ENCODE data around the gene VWA8. TPM values are rescaled to one million over a fixed set of nuclear protein-coding genes. Genes with fewer than 3 reads are reported as not detected.

Gene VWA8
- total RNA-seq, 1 experiment from 2014 or later = 22.6 TPM

DNA sequence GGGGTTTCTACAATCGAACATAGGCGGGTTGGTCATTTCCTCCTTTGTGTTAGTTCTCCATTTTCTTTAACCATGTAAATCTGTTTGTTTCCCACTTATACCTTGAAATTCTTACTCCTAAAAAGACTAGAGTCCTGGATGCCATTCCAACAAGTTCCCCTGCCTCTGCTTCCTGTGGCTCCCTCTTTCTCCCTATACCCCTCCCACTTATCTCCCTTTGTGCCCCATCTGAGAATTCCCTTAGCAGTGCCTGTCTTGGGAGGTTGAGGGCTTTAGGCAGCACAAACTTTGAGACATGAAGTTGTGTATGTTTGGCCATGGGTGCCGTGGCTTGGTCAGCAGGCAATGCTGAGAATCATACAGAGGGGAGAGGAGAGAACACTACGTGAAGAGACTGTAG, 327.1 kb downstream of the VWA8 start:
- ATAC-seq = no peak
- H3K9me3 ChIP-seq (ENCODE audit: control insufficient read depth in 1 of 2, insufficient read depth in 1 of 2, low read depth in 1 of 2, low read length in 2 of 2) = no peaks in the 10 kb centered on the region
- H3K4me1 ChIP-seq (ENCODE audit: control insufficient read depth in 1 of 2, insufficient read depth in 2 of 2, low read length in 2 of 2) = peaks cover 6 to 8% of the 10 kb centered on the region in 2 experiments
- no TSS peak for BruUV-seq (replicated peaks)
- POLR2A ChIA-PET = no interaction called here
- no peak overlapping the region for H3K4me3 ChIP-seq (replicated peaks in 1 of 2; ENCODE audit: low read depth in 1 of 2, low read length in 2 of 2)
- H3K27ac ChIP-seq (ENCODE audit: low read depth, low read length) = no peak overlapping the region
- intact Hi-C loops (cut with micrococcal nuclease) = no loop called here
- no peak overlapping the region for H2AFZ ChIP-seq (ENCODE audit: low read depth, low read length, poor library complexity, severe bottlenecking)
- no peaks in the 10 kb centered on the region for H3K79me2 ChIP-seq (ENCODE audit: insufficient read depth, low read length)
- TF ChIP-seq, protein P1, sequence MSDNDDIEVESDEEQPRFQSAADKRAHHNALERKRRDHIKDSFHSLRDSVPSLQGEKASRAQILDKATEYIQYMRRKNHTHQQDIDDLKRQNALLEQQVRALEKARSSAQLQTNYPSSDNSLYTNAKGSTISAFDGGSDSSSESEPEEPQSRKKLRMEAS (IDR thresholded peaks at IDR 0.05) = no peak
- no peak for TF ChIP-seq SRF (IDR thresholded peaks at IDR 0.05; ENCODE audit: low read depth)
- TF ChIP-seq ZFX (IDR thresholded peaks at IDR 0.05) = no peak
- no peak for TF ChIP-seq FOSL1 (IDR thresholded peaks at IDR 0.05; ENCODE audit: low read depth)
- TF ChIP-seq EGR1 (IDR thresholded peaks at IDR 0.05; ENCODE audit: low read depth) = no peak
- TF ChIP-seq, protein P2, sequence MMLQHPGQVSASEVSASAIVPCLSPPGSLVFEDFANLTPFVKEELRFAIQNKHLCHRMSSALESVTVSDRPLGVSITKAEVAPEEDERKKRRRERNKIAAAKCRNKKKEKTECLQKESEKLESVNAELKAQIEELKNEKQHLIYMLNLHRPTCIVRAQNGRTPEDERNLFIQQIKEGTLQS (IDR thresholded peaks at IDR 0.05) = no peak
- TF ChIP-seq SIN3A (IDR thresholded peaks at IDR 0.05; ENCODE audit: low read depth) = no peak
- TF ChIP-seq EZH2 (IDR thresholded peaks at IDR 0.05) = no peak
- TF ChIP-seq TCF7L2 (IDR thresholded peaks at IDR 0.05; ENCODE audit: borderline replicate concordance, extremely low read depth, insufficient read depth, insufficient read length) = no peak
- TF ChIP-seq CEBPB (IDR thresholded peaks at IDR 0.05; ENCODE audit: low read depth) = no peak
- TF ChIP-seq RAD21 (IDR thresholded peaks at IDR 0.05; ENCODE audit: low read depth) = no peak
- TF ChIP-seq YY1 (IDR thresholded peaks at IDR 0.05; ENCODE audit: extremely low read depth, insufficient replicate concordance, low read depth, low read length) = no peak
- RAD21 ChIA-PET (ENCODE audit: low non-redundant PET in 1 of 2, low total read pairs in 2 of 2, uncharacterized antibody in 2 of 2, unreplicated experiment in 2 of 2) = no interaction called here
- no peaks in the 10 kb centered on the region for H3K36me3 ChIP-seq (ENCODE audit: control insufficient read depth in 1 of 2, insufficient read depth in 2 of 2, low read length in 2 of 2)
- no peak for DNase-seq (ENCODE audit: low read depth, low spot score)
- H3K9ac ChIP-seq (ENCODE audit: low read length) = no peak overlapping the region
- CTCF ChIA-PET = no interaction called here
- H3K27me3 ChIP-seq (ENCODE audit: insufficient read depth, low read length) = no peaks in the 10 kb centered on the region
- H4K20me1 ChIP-seq (ENCODE audit: insufficient read depth) = no peaks in the 10 kb centered on the region
- H3K4me2 ChIP-seq (ENCODE audit: low read length) = no peak overlapping the region
- H3K9me2 ChIP-seq (ENCODE audit: insufficient read depth) = no peaks in the 10 kb centered on the region

Measured in HCT116 (cell line).